ENCODE results near the gene HYAL2.
A peak's percentile ranks its signal among the peaks of the same experiment; 100 is the strongest.

HYAL2 gene

DNA sequence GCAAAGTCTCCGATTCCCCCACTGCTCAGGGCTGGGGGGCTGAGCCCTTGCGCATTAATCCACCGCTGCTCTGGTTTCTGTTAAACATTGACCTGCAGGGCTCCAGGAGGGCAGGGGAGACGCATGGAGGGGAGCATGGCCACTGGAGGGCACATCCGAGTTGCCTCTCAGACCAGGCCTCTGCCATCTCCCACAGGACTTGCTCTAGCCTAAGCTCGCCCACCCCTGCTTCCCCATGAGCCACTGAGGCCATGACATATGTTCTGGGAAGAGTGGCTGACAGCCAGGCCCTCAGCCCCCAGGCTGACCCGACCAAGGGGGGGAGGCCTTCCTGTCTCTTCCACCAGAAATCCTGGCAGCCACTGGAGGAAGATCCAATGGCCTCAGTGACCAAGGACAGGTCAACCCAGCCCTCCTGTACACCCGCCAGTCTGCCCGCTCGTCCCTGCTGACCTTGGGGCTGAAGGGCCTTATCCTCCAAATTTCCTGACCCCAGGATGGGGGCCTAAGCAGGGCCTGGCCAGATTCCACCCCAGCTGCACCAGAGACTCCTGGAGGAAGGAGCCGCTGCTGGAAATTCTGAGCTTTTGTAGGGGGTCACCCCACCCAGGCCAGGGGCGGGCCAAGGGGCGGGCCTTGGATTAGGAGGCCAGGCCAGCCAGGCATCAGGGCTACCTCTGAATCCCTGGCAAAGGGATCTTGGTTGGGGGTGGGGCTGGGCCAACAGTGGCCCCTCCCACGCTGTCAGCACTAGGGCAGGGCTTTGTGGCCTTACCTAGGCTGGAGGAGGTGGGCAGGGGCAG lies 19.3 kb downstream of the HYAL2 start, which contains the start of gene HYAL1:
HYAL1 (minus strand) TSS at position 562 of the 803 bp plus-strand sequence. CDS start 618 bp downstream, outside the sequence.
- Histone ChIP-seq H3K9me3 (ENCODE audit: control insufficient read depth, low read length) (no peaks in the 10 kb centered on the region), H3K4me2 (ENCODE audit: low read length) (peak within 1 kb of the TSS; percentile 89), H3K36me3 (ENCODE audit: control insufficient read depth, insufficient read depth, low read length) (no peaks in the 10 kb centered on the region), H3K4me3 (ENCODE audit: low read depth, low read length) (peak within 1 kb of the TSS; percentile 67), H2AFZ (no peak within 1 kb of the TSS), H3K27ac (peak within 1 kb of the TSS; percentile 42), H3K79me2 (peaks cover 2% of the 10 kb centered on the region), H3K4me1 (peaks cover 15% of the 10 kb centered on the region), H3K27me3 (ENCODE audit: control insufficient read depth, insufficient read depth, low read length) (no peaks in the 10 kb centered on the region), H3K9ac (no peak within 1 kb of the TSS)
- TF ChIP-seq, protein P1, sequence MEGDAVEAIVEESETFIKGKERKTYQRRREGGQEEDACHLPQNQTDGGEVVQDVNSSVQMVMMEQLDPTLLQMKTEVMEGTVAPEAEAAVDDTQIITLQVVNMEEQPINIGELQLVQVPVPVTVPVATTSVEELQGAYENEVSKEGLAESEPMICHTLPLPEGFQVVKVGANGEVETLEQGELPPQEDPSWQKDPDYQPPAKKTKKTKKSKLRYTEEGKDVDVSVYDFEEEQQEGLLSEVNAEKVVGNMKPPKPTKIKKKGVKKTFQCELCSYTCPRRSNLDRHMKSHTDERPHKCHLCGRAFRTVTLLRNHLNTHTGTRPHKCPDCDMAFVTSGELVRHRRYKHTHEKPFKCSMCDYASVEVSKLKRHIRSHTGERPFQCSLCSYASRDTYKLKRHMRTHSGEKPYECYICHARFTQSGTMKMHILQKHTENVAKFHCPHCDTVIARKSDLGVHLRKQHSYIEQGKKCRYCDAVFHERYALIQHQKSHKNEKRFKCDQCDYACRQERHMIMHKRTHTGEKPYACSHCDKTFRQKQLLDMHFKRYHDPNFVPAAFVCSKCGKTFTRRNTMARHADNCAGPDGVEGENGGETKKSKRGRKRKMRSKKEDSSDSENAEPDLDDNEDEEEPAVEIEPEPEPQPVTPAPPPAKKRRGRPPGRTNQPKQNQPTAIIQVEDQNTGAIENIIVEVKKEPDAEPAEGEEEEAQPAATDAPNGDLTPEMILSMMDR (IDR thresholded peaks at IDR 0.05): no peak

DNA sequence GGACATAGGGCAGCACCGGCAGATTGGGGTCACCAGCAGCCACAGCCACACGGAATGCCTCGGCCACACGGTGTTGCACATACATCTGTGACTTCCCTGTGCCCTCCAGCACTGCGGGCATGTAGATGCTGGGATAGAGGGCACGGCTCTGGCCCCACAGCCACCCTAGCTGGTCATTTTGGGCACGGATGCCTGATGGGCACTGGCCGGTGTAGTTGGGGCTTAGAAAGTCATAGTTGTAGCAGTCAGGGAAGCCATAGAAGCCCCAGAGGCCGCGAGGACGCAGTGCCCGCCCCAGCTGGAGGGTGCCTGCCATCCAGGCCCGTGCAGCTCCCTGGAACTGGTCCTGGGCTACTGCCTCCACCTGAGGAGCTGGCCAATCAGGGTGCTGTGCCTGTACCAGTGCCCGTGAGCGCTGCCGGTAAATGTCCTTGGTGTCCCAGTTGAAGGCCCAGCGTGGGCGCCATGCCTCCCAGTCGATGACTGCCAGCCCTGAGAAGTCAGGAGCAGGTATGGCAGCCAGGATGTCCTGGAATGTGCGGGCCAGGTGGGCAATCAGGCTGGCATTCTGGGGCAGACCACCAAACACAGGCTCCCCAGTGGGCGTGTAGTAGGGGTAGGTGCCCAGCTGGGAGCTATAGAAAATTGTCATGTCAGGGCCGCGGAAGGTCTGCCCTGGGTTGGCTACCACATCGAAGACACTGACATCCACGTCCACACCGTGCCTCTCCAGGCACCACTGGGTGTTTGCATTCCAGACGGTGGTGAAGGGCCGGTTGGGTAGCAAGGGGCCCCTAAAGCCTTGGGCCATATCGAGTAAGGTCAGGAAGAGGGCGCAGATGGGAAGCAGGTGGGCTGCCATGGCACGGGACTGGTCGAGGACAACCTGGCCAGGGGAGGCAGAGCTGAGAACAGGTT lies 20.2 kb downstream of the HYAL2 start:
- H3K27ac ChIP-seq: peak overlapping the region; percentile 30
- peaks cover 17% of the 10 kb centered on the region for H3K4me1 ChIP-seq
- peak overlapping the region; percentile 67 for H3K4me3 ChIP-seq (ENCODE audit: low read depth, low read length)
- peaks cover 2% of the 10 kb centered on the region for H3K79me2 ChIP-seq
- H3K27me3 ChIP-seq (ENCODE audit: control insufficient read depth, insufficient read depth, low read length): no peaks in the 10 kb centered on the region
- H3K4me2 ChIP-seq (ENCODE audit: low read length): peak overlapping the region; percentile 89
- TF ChIP-seq, protein P1 (IDR thresholded peaks at IDR 0.05): no peak
- H3K9me3 ChIP-seq (ENCODE audit: control insufficient read depth, low read length): no peaks in the 10 kb centered on the region
- no peak overlapping the region for H3K9ac ChIP-seq
- no peaks in the 10 kb centered on the region for H3K36me3 ChIP-seq (ENCODE audit: control insufficient read depth, insufficient read depth, low read length)
- no peak overlapping the region for H2AFZ ChIP-seq

DNA sequence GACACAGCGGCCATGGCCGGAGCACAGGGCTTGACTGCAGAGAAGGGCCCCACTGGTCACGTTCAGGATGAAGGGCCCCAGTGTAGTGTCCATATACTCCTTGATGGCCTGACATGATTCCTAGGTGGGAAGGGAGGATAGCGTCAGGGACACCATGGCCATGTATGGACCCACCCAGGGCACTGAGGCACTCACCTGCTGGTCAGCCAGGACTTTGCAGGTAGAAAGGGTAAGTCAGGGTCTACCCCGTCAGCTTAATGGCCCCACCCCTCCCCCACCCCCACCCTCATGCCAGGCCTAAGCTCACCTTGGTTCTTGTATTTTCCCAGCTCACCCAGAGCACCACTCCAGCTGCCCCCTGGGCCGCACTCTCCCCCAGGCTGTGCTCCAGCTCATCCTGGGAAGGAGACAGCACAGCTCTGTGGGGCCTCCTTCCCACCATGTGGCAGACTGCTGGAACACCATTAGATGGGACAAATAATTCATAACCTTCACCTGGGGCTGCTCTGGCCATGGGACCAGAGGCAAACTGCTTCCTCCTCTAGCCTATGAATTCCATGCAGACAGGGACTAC lies 21.8 kb downstream of the HYAL2 start:
- H3K9me3 ChIP-seq (ENCODE audit: control insufficient read depth, low read length): no peaks in the 10 kb centered on the region
- peaks cover 17% of the 10 kb centered on the region for H3K4me1 ChIP-seq
- no peaks in the 10 kb centered on the region for H3K27me3 ChIP-seq (ENCODE audit: control insufficient read depth, insufficient read depth, low read length)
- H3K4me2 ChIP-seq (ENCODE audit: low read length): no peak overlapping the region
- peak overlapping the region; percentile 82 for H3K27ac ChIP-seq
- no peak overlapping the region for H3K9ac ChIP-seq
- no peak overlapping the region for H3K4me3 ChIP-seq (ENCODE audit: low read depth, low read length)
- no peaks in the 10 kb centered on the region for H3K36me3 ChIP-seq (ENCODE audit: control insufficient read depth, insufficient read depth, low read length)
- peaks cover 2% of the 10 kb centered on the region for H3K79me2 ChIP-seq
- no peak overlapping the region for H2AFZ ChIP-seq
- TF ChIP-seq, protein P1 (IDR thresholded peaks at IDR 0.05): no peak

DNA sequence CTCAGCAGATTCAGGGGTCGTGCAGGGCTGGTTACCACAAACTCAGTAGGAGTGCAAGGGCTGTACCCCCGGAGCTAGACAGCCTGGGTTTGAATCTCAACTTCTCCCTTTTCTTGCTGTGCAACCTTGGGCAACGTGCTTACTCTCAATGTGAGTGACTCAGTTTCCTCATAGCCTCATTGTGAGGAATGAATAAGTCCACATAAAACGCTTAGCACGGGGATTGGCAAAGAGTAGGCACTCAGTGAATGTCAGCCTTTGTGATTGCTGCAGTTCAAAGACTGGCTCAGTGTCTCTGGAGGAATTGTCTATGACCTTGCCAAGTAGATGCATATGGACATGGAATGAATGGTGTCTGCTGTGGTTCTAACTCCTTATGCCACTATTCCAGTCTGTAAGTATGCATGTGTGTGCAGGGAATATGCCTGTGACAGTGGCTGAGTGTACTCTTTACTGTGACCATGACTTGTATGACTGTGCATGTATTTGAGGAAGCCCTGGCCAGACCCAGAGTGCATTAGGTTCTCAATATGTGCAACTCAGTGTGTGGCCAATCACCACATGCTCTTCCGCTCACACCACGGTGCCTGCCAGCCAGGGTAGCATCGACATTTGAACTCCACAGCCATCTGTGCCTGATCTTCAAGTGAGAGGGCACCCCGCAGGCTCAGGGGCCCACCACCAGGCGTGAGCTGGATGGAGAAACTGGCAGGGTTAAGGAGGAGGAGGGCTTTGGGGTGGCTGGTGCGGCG lies 22.4 kb downstream of the HYAL2 start:
- Histone ChIP-seq H3K9ac (no peak overlapping the region), H2AFZ (peak overlapping the region; percentile 89), H3K36me3 (ENCODE audit: control insufficient read depth, insufficient read depth, low read length) (no peaks in the 10 kb centered on the region), H3K4me3 (ENCODE audit: low read depth, low read length) (peak overlapping the region; percentile 69), H3K27me3 (ENCODE audit: control insufficient read depth, insufficient read depth, low read length) (no peaks in the 10 kb centered on the region), H3K4me1 (peaks cover 17% of the 10 kb centered on the region), H3K9me3 (ENCODE audit: control insufficient read depth, low read length) (no peaks in the 10 kb centered on the region), H3K4me2 (ENCODE audit: low read length) (peak overlapping the region; percentile 64), H3K27ac (peak overlapping the region; percentile 82), H3K79me2 (peaks cover 2% of the 10 kb centered on the region)
- TF ChIP-seq, protein P1 (IDR thresholded peaks at IDR 0.05): no peak

Data from parathyroid adenoma (tissue), 2 donors.